IPS-18a (cell line): Measurements from ENCODE around the gene DIABLO.

Source experiments
- H3K27ac ChIP-seq: one replicate; pipeline ENCODE4 v1.5.1; 2013; ENCODE audit warnings: low read length
- H3K27me3 ChIP-seq: one replicate; pipeline ENCODE4 v1.6.1; 2013; ENCODE audit warnings: mild to moderate bottlenecking, low read length; ENCODE audit not compliant: control insufficient read depth, insufficient read depth
- H3K36me3 ChIP-seq: one replicate; pipeline ENCODE4 v1.6.1; 2013; ENCODE audit warnings: low read depth, low read length; ENCODE audit not compliant: control insufficient read depth
- H3K4me1 ChIP-seq: one replicate; pipeline ENCODE4 v1.6.1; 2013; ENCODE audit warnings: low read depth, low read length; ENCODE audit not compliant: control insufficient read depth
- H3K4me3 ChIP-seq: one replicate; pipeline ENCODE4 v1.5.1; 2013; ENCODE audit warnings: low read length
- H3K9ac ChIP-seq: one replicate; pipeline ENCODE4 v1.6.1; 2013; ENCODE audit warnings: mild to moderate bottlenecking, low read length, moderate library complexity
- H3K9me3 ChIP-seq: one replicate; pipeline ENCODE4 v1.6.1; 2013; ENCODE audit warnings: low read depth, low read length; ENCODE audit not compliant: control insufficient read depth

Gene DIABLO

DNA sequence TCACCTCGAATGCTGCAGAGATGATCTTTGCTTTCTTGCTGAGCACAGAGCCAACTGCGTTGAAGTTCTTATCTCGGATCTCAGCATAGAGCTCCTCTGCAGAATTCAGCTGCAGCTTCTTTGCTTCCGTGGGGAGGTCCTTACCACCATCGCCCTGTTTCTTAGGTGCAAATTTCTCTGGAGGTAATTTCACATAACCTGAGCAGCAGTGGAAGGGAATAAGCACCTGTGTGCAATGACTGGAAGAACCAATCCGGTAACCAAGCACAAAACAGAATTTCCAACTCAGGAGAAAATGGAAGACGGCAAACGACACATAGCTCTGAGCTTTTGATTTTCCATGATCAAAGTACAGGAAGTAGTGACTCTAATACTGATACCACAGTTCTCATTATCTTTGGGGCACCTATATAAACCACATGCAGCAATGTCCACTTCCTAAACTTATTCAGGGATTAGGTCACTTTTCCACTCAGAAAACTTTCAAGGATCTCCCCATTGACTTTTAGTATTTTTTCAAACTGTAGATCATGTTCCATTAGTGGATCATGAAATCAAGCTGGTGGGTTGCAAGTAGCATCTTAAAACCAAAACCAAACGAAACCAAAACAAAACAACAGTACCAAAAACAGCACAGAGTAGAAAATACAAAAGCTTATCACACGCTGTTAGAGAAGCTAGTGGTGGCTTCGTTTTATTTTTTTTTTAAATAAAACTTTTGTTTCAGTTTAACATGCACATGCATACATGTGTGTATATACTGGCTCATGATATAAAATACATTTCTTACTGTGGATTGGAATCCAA lies 18.9 kb upstream of the DIABLO start:
- Histone ChIP-seq H3K9ac (no peak overlapping the region), H3K9me3 (no peaks in the 10 kb centered on the region), H3K27me3 (no peaks in the 10 kb centered on the region), H3K4me1 (no peaks in the 10 kb centered on the region), H3K4me3 (no peak overlapping the region), H3K27ac (no peak overlapping the region), H3K36me3 (peaks cover 10% of the 10 kb centered on the region)

DNA sequence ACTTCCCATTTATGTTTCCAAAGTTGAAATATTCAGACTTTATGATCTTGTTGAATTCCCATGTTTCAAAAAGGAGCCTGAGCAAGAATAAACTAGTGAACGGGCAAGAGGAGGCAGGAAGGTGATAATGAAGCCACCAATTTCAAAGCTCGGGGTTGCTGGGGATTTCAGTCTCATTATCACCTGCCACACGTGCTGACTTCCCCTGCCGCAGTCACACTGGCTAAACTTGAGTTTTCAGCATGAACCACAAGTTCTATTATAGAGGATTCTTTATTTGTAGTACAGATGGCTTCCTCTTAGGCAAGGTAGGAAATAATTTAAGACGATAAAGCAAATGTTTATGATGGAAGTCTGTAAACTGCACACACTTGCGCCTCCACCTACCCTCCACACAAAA lies 18.1 kb upstream of the DIABLO start:
- Histone ChIP-seq H3K9ac (no peak overlapping the region), H3K36me3 (peaks cover 4% of the 10 kb centered on the region), H3K4me1 (no peaks in the 10 kb centered on the region), H3K27me3 (no peaks in the 10 kb centered on the region), H3K27ac (no peak overlapping the region), H3K4me3 (no peak overlapping the region), H3K9me3 (no peaks in the 10 kb centered on the region)

DNA sequence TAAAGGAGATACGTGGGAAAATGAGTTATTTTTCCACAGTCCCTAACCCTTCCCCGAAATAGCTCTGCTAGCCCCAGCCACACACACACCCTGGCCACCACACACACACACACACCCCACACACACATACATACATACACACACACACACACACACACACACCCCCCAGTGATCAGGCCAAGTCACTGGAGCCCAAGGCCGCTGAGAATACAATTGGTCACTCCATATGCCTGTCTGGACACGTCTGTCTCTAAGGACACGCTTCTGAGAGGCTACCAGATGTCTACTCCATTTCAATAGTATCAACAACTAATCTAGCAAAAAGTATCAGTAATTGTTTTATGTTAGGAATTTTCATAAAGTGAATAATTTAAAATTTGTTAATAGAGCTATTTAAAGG lies 13.0 kb upstream of the DIABLO start:
- Histone ChIP-seq H3K36me3 (peaks cover 13% of the 10 kb centered on the region), H3K4me1 (no peaks in the 10 kb centered on the region), H3K9ac (no peak overlapping the region)

DNA sequence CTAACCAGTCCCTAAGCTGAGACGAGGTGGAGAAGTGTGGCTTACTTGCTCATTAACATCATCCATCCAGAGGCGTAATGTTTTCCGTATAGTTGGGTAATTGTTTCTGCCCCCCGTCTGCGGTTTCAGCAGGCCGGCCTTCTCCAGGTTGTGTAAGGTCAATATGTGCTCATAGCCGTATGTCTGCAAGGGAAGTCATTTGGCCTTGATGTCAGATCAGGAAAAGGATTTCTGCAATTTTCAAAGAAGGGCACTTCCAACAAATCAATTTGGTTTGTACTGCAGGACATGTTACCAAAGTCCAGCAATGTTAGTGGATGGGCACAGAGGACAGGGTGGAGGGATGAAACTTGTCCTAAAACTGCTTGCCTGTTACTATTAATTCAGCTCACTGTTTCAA lies 9.9 kb upstream of the DIABLO start:
- peaks cover 17% of the 10 kb centered on the region for H3K36me3 ChIP-seq
- H3K9me3 ChIP-seq = no peaks in the 10 kb centered on the region
- H3K27me3 ChIP-seq = no peaks in the 10 kb centered on the region
- no peak overlapping the region for H3K4me3 ChIP-seq
- H3K9ac ChIP-seq = no peak overlapping the region
- no peak overlapping the region for H3K27ac ChIP-seq
- H3K4me1 ChIP-seq = no peaks in the 10 kb centered on the region

More for the DNA sequence above, 13.0 kb upstream of the DIABLO start:
- H3K27ac ChIP-seq = no peak overlapping the region
- H3K4me3 ChIP-seq = no peak overlapping the region
- no peaks in the 10 kb centered on the region for H3K27me3 ChIP-seq
- no peaks in the 10 kb centered on the region for H3K9me3 ChIP-seq

DNA sequence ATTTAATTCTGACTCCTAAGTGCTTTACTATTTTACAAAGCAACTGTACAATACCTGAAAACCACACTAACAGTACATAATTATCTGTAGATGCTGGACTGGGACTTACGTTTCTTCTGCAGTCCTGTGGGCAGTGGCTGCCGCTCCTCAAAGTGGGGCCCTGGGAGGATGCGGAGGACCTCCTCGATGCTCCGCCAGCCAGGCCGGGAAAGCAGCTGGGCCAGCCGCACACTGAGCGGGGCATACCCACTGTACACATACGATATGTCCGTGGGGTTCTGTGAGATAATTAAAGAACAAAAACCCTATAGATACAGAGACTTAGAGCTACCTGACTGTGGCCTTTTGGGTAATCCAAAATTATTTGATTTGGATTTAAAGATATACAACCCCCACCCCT lies 6.8 kb upstream of the DIABLO start:
- Histone ChIP-seq H3K4me3 (no peak overlapping the region), H3K36me3 (peaks cover 13% of the 10 kb centered on the region), H3K9me3 (no peaks in the 10 kb centered on the region), H3K27ac (no peak overlapping the region), H3K27me3 (no peaks in the 10 kb centered on the region), H3K4me1 (no peaks in the 10 kb centered on the region), H3K9ac (no peak overlapping the region)

DNA sequence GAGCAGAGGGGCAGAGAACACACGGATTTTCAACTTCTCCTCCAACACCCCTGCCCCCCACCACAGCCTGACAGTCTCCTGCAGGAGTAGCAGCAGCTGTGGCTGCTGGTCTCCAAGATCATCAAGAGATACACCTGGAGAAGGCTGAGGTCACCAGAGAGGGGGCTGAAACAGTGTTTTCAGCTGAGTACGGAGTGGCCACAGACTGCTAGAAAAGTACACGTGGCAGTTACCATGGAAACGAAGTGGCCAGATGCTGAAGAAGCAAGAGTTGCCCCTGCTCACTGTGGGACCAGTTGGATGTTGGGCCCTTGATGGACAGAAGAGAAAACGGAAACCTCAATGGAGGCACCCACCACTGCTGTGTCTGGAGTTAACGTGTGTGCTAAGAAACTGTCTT lies 4.9 kb upstream of the DIABLO start:
- Histone ChIP-seq H3K4me1 (no peaks in the 10 kb centered on the region), H3K9me3 (no peaks in the 10 kb centered on the region), H3K27me3 (no peaks in the 10 kb centered on the region), H3K36me3 (peaks cover 13% of the 10 kb centered on the region), H3K27ac (no peak overlapping the region), H3K4me3 (no peak overlapping the region), H3K9ac (no peak overlapping the region)

DNA sequence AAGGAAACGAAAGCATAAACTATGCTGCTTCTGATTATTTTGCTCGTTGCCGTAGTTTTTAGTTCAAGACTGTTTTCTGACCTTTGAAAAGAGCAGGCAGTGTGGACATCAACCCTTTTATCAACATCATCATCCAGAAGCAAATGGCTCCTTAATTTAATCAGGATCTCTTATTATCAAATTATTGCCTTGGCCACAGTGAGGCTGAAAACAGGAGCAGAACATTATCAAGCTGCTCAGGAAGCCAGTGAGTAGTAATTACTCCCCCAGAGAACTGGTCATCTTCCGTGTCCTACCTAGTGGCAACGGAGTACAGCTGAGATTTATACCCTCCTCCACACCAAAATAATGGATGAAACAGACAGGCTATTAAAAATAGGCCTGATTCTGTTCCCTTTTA lies 2.2 kb upstream of the DIABLO start:
- no peaks in the 10 kb centered on the region for H3K9me3 ChIP-seq
- no peaks in the 10 kb centered on the region for H3K27me3 ChIP-seq
- no peak overlapping the region for H3K4me3 ChIP-seq
- peaks cover 12% of the 10 kb centered on the region for H3K4me1 ChIP-seq
- H3K36me3 ChIP-seq = peaks cover 21% of the 10 kb centered on the region
- H3K9ac ChIP-seq = no peak overlapping the region
- no peak overlapping the region for H3K27ac ChIP-seq

DNA sequence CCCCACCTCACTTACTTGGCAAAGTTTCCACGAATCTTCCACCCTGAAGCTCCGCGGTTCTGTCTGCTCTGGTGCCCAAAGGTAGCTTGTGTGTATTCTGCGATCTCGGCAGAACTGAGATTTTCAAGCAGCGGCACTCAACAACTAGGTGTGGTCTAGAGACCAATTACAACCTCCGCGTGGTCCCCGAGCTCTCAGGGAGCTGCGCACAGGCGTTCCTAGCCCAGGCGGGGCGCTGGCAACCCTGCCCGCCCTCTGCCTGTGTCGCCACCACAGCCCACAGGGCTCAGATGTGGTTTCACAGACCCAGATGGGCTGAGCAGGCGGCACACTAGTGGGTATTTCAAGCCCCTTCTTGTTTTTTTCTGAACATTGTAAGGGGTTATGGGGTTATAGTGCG lies 1.5 kb upstream of the DIABLO start:
- H3K4me1 ChIP-seq = peaks cover 12% of the 10 kb centered on the region
- no peak overlapping the region for H3K9ac ChIP-seq

DNA sequence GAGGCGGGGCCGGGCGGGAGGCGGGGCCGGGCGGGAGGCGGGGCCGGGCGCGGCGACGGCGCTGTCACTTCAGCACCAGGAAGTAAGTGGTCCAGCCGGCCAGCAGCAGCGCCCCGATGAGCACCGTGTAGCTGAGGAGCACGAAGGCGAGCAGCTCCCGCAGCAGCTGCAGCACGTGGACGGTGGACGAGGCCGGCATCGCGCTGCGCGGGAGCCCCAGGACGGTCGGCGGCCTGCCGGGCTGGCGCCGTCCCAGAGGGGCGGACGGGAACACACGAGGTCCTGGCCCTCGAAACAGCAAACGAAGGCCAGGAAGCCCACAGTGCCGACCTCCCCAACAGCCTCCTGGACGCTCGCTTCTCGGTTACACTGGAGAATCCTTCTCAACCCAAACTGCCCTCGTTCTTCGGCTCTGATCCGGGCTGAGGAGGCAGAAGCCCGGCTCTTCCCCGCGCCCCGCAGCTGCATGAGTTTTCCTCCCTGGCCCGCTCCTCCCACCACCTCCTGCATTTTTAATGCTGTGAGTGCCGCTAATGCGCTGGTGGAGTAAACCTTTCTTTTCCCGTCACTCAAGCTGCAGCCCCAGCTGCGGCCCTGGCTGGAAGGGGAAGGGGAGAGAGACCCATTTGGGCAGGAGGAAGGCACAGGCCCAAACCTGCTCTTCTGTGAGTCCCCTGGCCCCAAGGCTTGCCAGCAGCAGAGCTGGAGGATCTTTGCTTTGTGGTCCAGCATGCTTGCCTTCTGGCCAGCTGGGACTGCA lies 694 bp upstream of the DIABLO start:
- H3K9ac ChIP-seq = no peak overlapping the region
- peaks cover 30% of the 10 kb centered on the region for H3K36me3 ChIP-seq
- no peak overlapping the region for H3K27ac ChIP-seq
- H3K9me3 ChIP-seq = no peaks in the 10 kb centered on the region
- peaks cover 12% of the 10 kb centered on the region for H3K4me1 ChIP-seq
- H3K4me3 ChIP-seq = peak overlapping the region; percentile 6
- no peaks in the 10 kb centered on the region for H3K27me3 ChIP-seq

More for the DNA sequence above, 1.5 kb upstream of the DIABLO start:
- H3K9me3 ChIP-seq = no peaks in the 10 kb centered on the region
- H3K27ac ChIP-seq = no peak overlapping the region
- no peak overlapping the region for H3K4me3 ChIP-seq
- H3K36me3 ChIP-seq = peaks cover 26% of the 10 kb centered on the region
- no peaks in the 10 kb centered on the region for H3K27me3 ChIP-seq

DNA sequence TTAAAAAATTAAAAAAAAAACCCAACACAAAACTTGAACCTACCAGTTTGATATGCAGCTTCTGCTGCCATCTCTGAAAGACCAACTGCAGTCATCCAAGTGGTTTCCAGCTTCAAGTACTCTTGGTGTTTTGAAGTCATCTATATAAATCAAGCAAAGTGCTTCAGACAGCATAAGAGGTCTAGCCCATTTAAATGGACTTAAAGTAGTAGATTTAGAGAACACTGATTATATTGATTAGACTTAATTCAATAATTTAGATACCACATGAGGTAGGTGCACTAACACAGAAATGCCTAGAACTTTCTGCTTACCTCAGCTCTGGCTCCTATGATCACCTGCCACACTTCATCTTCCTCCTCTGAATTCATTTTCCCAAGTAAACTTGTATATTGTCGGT lies 9.4 kb downstream of the DIABLO start:
- Histone ChIP-seq H3K9me3 (no peaks in the 10 kb centered on the region), H3K27ac (no peak overlapping the region), H3K4me3 (no peak overlapping the region), H3K4me1 (no peaks in the 10 kb centered on the region), H3K9ac (no peak overlapping the region), H3K27me3 (no peaks in the 10 kb centered on the region), H3K36me3 (peaks cover 68% of the 10 kb centered on the region)

DNA sequence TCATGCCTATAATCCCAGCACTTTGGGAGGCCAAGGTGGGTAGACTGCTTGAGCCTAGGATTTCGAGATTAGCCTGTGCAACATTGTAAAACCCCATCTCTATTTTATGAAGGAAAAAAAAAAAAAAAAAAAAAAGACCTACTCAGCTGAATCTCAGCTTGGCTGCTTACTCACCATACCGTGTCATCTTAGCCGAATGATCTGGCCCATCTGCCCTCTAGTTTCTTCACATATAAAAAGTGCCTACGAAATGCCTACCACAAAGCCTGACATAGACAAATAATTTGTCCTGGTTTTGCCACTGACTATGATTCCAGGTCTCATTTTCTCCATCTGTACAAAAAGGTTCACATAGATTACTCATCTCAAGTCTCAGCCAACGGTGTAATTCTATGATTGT lies 10.1 kb downstream of the DIABLO start:
- no peak overlapping the region for H3K4me3 ChIP-seq
- H3K27ac ChIP-seq = no peak overlapping the region
- H3K4me1 ChIP-seq = no peaks in the 10 kb centered on the region
- H3K9me3 ChIP-seq = no peaks in the 10 kb centered on the region
- no peaks in the 10 kb centered on the region for H3K27me3 ChIP-seq
- no peak overlapping the region for H3K9ac ChIP-seq
- H3K36me3 ChIP-seq = peaks cover 66% of the 10 kb centered on the region
